Panc1 (cell line): ENCODE results near the gene WFDC11. TPM values are rescaled to one million over a fixed set of nuclear protein-coding genes. Genes with fewer than 3 reads are reported as not detected.

ENCODE experiments used
- ATAC-seq: fragments of 200-7000 bp; cut with Tn5 transposase; 2 replicates; pipeline ENCODE4 v1.9.1; 2020; ENCODE audit warnings: mild to moderate bottlenecking, moderate library complexity
- BruUV-seq: library from RNA; stranded (reverse); fragments of 400-500 nt; replicated peaks from 2 replicates; lab custom pipeline; 2021; lab: Mats Ljungman, UMichigan
- CTCF ChIA-PET: fragments of 300-600 bp; sonication (Branson Sonifier 250); formaldehyde crosslinking; loops from one replicate; lab custom pipeline; 2022; ENCODE audit warnings: antibody characterized with exemption; lab: Charles Lee
- POLR2A ChIA-PET: fragments of 300-600 bp; sonication (Branson Sonifier 250); formaldehyde crosslinking; loops from one replicate; lab custom pipeline; 2022; ENCODE audit warnings: antibody characterized with exemption; lab: Charles Lee
- DNase-seq: peaks from one replicate; pipeline ENCODE4 v3.0.0-alpha.2; 2010; ENCODE audit warnings: low read depth, low spot score
- H3K27ac ChIP-seq: 2 replicates; pipeline ENCODE4 v1.5.1; 2011; ENCODE audit warnings: mild to moderate bottlenecking, low read length, inconsistent platforms
- H3K27me3 ChIP-seq: fragments of 200-500 bp; sonication (Bioruptor generic); 2 replicates; pipeline ENCODE4 v1.6.0; 2014; ENCODE audit warnings: low read length, inconsistent platforms; ENCODE audit not compliant: control insufficient read depth, insufficient read depth
- H3K36me3 ChIP-seq: fragments of 200-500 bp; sonication (Bioruptor generic); 2 replicates; pipeline ENCODE4 v1.5.1; 2014; ENCODE audit warnings: inconsistent platforms, mild to moderate bottlenecking, low read length, moderate library complexity; ENCODE audit not compliant: control insufficient read depth, insufficient read depth
- H3K4me1 ChIP-seq: 2 replicates; pipeline ENCODE4 v1.5.1; 2011; ENCODE audit warnings: inconsistent platforms, mild to moderate bottlenecking, low read length, moderate library complexity; ENCODE audit not compliant: control insufficient read depth, insufficient read depth
- H3K4me3 ChIP-seq, 2 experiments: 2 replicates each; pipeline ENCODE4 v1.5.1; 2011 to 2012; ENCODE audit warnings: low read depth in 2 of 2, low read length in 2 of 2, mild to moderate bottlenecking in 2 of 2, inconsistent platforms in 1 of 2, moderate library complexity in 1 of 2
- H3K9me3 ChIP-seq: fragments of 200-500 bp; sonication (Bioruptor generic); 2 replicates; pipeline ENCODE4 v1.5.1; 2014; ENCODE audit warnings: low read depth, mild to moderate bottlenecking, inconsistent platforms, low read length, moderate library complexity; ENCODE audit not compliant: control insufficient read depth, insufficient read depth
- CTCF ChIP-seq: fragments of 450-650 bp; IDR thresholded peaks from 2 replicates; pipeline ENCODE4 v1.5.1; 2017; ENCODE audit warnings: mild to moderate bottlenecking
- POLR2AphosphoS5 ChIP-seq: IDR thresholded peaks from 2 replicates; pipeline ENCODE4 v1.6.1; 2012; ENCODE audit warnings: mild to moderate bottlenecking, low read depth, low read length, moderate library complexity
- REST ChIP-seq, 2 experiments: IDR thresholded peaks; 2 replicates each; pipeline ENCODE4 v1.6.1; 2011 to 2012; ENCODE audit warnings: low read depth in 2 of 2, control low read depth in 1 of 2, low read length in 1 of 2, mild to moderate bottlenecking in 1 of 2, moderate library complexity in 1 of 2; ENCODE audit not compliant: insufficient read depth in 1 of 2
- SIN3A ChIP-seq: IDR thresholded peaks from 2 replicates; pipeline ENCODE4 v1.6.1; 2012; ENCODE audit warnings: low read depth, mild to moderate bottlenecking, low read length, moderate library complexity, borderline replicate concordance; ENCODE audit not compliant: insufficient read depth
- TCF7L2 ChIP-seq: IDR thresholded peaks from 2 replicates; pipeline ENCODE4 v1.6.1; 2011; ENCODE audit warnings: mild to moderate bottlenecking, low read depth, low read length, inconsistent platforms
- in situ Hi-C: cut with HindIII; loops from 2 replicates; pipeline ENCODE4 v1.10.0; 2016; ENCODE audit warnings: low sequenced_read_pairs, low pct_unique_long_range_greater_than_20kb
- intact Hi-C: fragments of 100-400 bp; cut with micrococcal nuclease; formaldehyde crosslinking; loops from one replicate; pipeline ENCODE4 v1.10.0; 2022; ENCODE audit not compliant: unreplicated experiment
- total RNA-seq: library from RNA; stranded (reverse); gene quantifications from one replicate; pipeline ENCODE4 v1.2.1, GENCODE V29; 2021; ENCODE audit not compliant: unreplicated experiment

Gene WFDC11
- total RNA-seq, 1 experiment from 2014 or later: not detected

- H3K36me3 ChIP-seq: no peaks in the 10 kb centered on the region
- peaks cover 2% of the 10 kb centered on the region; the same call in 1 of the 2 replicates for H3K27me3 ChIP-seq
- ChIA-PET POLR2A (no interaction called here), CTCF (no interaction called here)
- no TSS peak for BruUV-seq
- no peak for ATAC-seq
- no peak overlapping the region for H3K27ac ChIP-seq
- no peak for TF ChIP-seq CTCF
- no peak for TF ChIP-seq SIN3A
- TF ChIP-seq POLR2AphosphoS5: no peak
- no peak for TF ChIP-seq REST (IDR thresholded peaks at IDR 0.05; ENCODE audit: insufficient read depth in 1 of 2, low read depth in 2 of 2, low read length in 1 of 2)
- TF ChIP-seq TCF7L2: no peak
- intact Hi-C loops: no loop called here
- no peaks in the 10 kb centered on the region for H3K4me1 ChIP-seq
- H3K4me3 ChIP-seq: no peak overlapping the region
- H3K9me3 ChIP-seq: no peaks in the 10 kb centered on the region
- no peak for DNase-seq
- in situ Hi-C loops: no loop called here
Observed at GRCh38 chr20:45639687-45640086, 30.4 kb downstream of the WFDC11 start.

GRCh38 chr20:45636513-45636912, 33.5 kb downstream of the WFDC11 start:
- ATAC-seq: no peak
- no peak for DNase-seq
- Histone ChIP-seq H3K4me3 (no peak overlapping the region), H3K27me3 (no peaks in the 10 kb centered on the region), H3K36me3 (no peaks in the 10 kb centered on the region), H3K4me1 (no peaks in the 10 kb centered on the region), H3K27ac (no peak overlapping the region), H3K9me3 (no peaks in the 10 kb centered on the region)
- TF ChIP-seq POLR2AphosphoS5 (no peak), SIN3A (no peak), CTCF (no peak), REST (IDR thresholded peaks at IDR 0.05; ENCODE audit: insufficient read depth in 1 of 2, low read depth in 2 of 2, low read length in 1 of 2) (no peak)
- in situ Hi-C loops (no loop called here), intact Hi-C loops (no loop called here)
- ChIA-PET POLR2A (no interaction called here), CTCF (no interaction called here)
- BruUV-seq: no TSS peak
